HepG2 (cell line): ENCODE measurements around the gene PRR35. TPM values are rescaled to one million over a fixed set of nuclear protein-coding genes. Genes with fewer than 3 reads are reported as not detected.
A peak's percentile ranks its signal among the peaks of the same experiment; 100 is the strongest.

Experiments
- AGO1 ChIP-seq: fragments of 200-400 bp; formaldehyde crosslinking; IDR thresholded peaks from 2 replicates; pipeline ENCODE4 v1.6.1; 2017; ENCODE audit warnings: mild to moderate bottlenecking, low read depth, low read length, moderate library complexity; ENCODE audit not compliant: poor library complexity, severe bottlenecking
- ATF2 ChIP-seq: sonication (generic); formaldehyde crosslinking; IDR thresholded peaks from 2 replicates; pipeline ENCODE4 v1.4.0; 2020; ENCODE audit warnings: missing genetic modification reagents
- ATF4 ChIP-seq, 2 experiments: fragments of 450-650 bp in 1 of 2; sonication (generic) in 1 of 2; formaldehyde crosslinking; IDR thresholded peaks; 2 replicates each; pipeline versions ENCODE4 v1.5.0 to v1.8.0; 2020 to 2022; ENCODE audit warnings: mild to moderate bottlenecking in 1 of 2, missing genetic modification reagents in 1 of 2
- CREB1 ChIP-seq, 2 experiments: fragments of 450-650 bp in 1 of 2; IDR thresholded peaks; 2 replicates each; pipeline ENCODE4 v1.6.1; 2016 to 2017; ENCODE audit warnings: control low read depth in 1 of 2, mild to moderate bottlenecking in 1 of 2, missing compliant biosample characterization in 1 of 2, missing genetic modification characterization in 1 of 2
- FUBP1 ChIP-seq: sonication (generic); formaldehyde crosslinking; IDR thresholded peaks from 2 replicates; pipeline ENCODE4 v1.5.1; 2020; ENCODE audit warnings: missing genetic modification reagents, mild to moderate bottlenecking, borderline replicate concordance
- HDAC2 ChIP-seq: sonication (generic); formaldehyde crosslinking; IDR thresholded peaks from 2 replicates; pipeline ENCODE4 v1.4.0; 2020; ENCODE audit warnings: missing genetic modification reagents
- KDM2A ChIP-seq: sonication (generic); formaldehyde crosslinking; IDR thresholded peaks from 2 replicates; pipeline ENCODE4 v1.4.0; 2020; ENCODE audit warnings: low read depth, missing genetic modification reagents, borderline replicate concordance
- KLF11 ChIP-seq: IDR thresholded peaks from 2 replicates; pipeline ENCODE4 v1.6.1; 2016; ENCODE audit warnings: missing compliant biosample characterization
- MAX ChIP-seq: IDR thresholded peaks from 2 replicates; pipeline ENCODE4 v1.6.1; 2012; ENCODE audit warnings: inconsistent platforms
- MLXIP ChIP-seq: sonication (generic); formaldehyde crosslinking; IDR thresholded peaks from 2 replicates; pipeline ENCODE4 v1.9.0; 2021; ENCODE audit warnings: missing genetic modification reagents, borderline replicate concordance
- NFYB ChIP-seq: sonication (generic); formaldehyde crosslinking; IDR thresholded peaks from 2 replicates; pipeline ENCODE4 v1.4.0; 2020; ENCODE audit warnings: missing genetic modification reagents
- PATZ1 ChIP-seq: sonication (generic); formaldehyde crosslinking; IDR thresholded peaks from 2 replicates; pipeline ENCODE4 v1.4.0; 2020; ENCODE audit warnings: missing genetic modification reagents
- PHF8 ChIP-seq: sonication (generic); formaldehyde crosslinking; IDR thresholded peaks from 2 replicates; pipeline ENCODE4 v1.5.0; 2020; ENCODE audit warnings: missing genetic modification reagents
- TFDP2 ChIP-seq: sonication (generic); formaldehyde crosslinking; IDR thresholded peaks from 2 replicates; pipeline ENCODE4 v1.4.0; 2020; ENCODE audit warnings: missing genetic modification reagents
- ZBTB38 ChIP-seq: sonication (generic); formaldehyde crosslinking; IDR thresholded peaks from 2 replicates; pipeline ENCODE4 v1.5.1; 2020; ENCODE audit warnings: mild to moderate bottlenecking, missing genetic modification reagents
- ZFX ChIP-seq: sonication (generic); formaldehyde crosslinking; IDR thresholded peaks from 2 replicates; pipeline ENCODE4 v1.4.0; 2020; ENCODE audit warnings: mild to moderate bottlenecking, low read depth, missing genetic modification reagents, moderate library complexity
- polyA plus RNA-seq, 8 experiments: library from polyadenylated mRNA; depleted of rRNA in 3 of 8; stranded (reverse) in 7 of 8; unstranded in 1 of 8; fragments of >200 nt; fragmentation: Illumina TruSeq in 4 of 8; extraction: Trizol in 4 of 8; gene quantifications; 2 replicates each; pipeline versions ENCODE4 v1.2.1 to v1.2.3, GENCODE V29; 2011 to 2016; ENCODE audit warnings: low read depth in 4 of 8, missing spikeins in 1 of 8, mixed read lengths in 1 of 8; ENCODE audit not compliant: insufficient read depth in 1 of 8
- total RNA-seq, 5 experiments: library from RNA; depleted of rRNA; stranded (reverse); fragments of >200 nt; fragmentation: Illumina TruSeq; extraction: Trizol; gene quantifications; 2 replicates each; pipeline ENCODE4 v1.2.3, GENCODE V29; 2016; ENCODE audit warnings: low read depth in 1 of 5

The PRR35 gene
- total and polyA plus RNA-seq, 2 of the 13 experiments (the other 11 are each of a cell fraction or from before 2014, with no cell fraction given): 0.07 to 0.16 TPM

DNA sequence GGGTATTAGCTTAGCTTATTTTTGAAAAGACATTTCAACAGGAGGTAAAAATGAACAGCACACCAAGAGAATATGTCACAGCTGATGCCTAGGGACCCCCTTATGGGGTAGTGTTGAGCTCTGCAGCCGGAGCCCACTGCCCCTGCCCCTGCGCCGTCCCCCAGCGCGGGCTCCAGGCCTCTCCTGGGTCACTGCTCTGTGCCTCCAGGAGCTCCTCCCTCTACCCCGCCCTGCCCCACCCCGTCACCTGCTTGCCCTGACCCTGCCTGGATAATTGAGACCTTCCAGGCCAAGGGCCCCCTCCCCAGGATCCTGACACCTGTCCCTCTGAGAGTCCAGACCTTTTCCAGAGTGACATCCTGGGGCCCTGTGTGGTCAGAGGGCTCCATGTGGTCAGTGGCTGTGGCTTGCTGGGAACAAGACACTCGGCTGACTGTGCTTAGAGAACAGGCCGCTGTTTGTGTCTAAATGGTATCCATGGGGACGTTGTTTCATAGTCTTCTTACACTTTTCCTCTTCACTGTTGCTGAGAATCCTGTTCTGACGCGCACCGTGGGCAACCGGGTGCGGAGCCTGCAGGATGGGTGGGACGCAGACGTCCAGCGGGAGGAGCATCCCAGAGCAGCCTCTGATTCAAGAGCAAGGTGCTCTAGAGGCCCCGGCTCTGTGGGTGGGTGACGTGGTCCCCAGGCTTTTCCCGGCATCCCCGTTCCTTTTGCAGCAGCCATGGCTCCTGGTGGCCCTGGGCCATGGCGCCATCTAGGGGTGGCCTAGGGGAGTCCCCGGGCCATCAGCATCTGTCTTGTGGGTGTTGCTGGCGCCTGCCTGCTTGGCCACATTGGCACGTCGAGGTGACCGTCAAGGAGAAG lies 50.6 kb downstream of the PRR35 start (continued):
- TF ChIP-seq MAX: no peak; the same call in 1 of the 2 replicates
- TF ChIP-seq ZFX: peak; percentile 39; the same call in 1 of the 2 replicates
- TF ChIP-seq FUBP1 (CRISPR knock-in tag): no peak
- no peak for TF ChIP-seq NFYB (CRISPR knock-in tag)
- TF ChIP-seq ZBTB38 (CRISPR knock-in tag): peak; percentile 69
- peak; percentile 55; the same call in 1 of the 2 replicates for TF ChIP-seq KDM2A (CRISPR knock-in tag)
- TF ChIP-seq PATZ1: peak; percentile 15; the same call in 1 of the 2 replicates
- no peak for TF ChIP-seq TFDP2 (CRISPR knock-in tag)
- no peak for TF ChIP-seq ATF4 (CRISPR knock-in tag; IDR thresholded peaks at IDR 0.05)
- no peak for TF ChIP-seq KLF11 (CRISPR knock-in tag)
- no peak for TF ChIP-seq MLXIP (CRISPR knock-in tag)
- TF ChIP-seq ATF2 (CRISPR knock-in tag): peak; percentile 43; the same call in 1 of the 2 replicates
- peak; percentile 52; the same call in 1 of the 2 replicates for TF ChIP-seq HDAC2 (CRISPR knock-in tag)
- no peak for TF ChIP-seq AGO1
- TF ChIP-seq PHF8 (CRISPR knock-in tag): peak; percentile 21; the same call in 1 of the 2 replicates
- TF ChIP-seq CREB1 (IDR thresholded peaks at IDR 0.05): peak; percentile 57
- TF ChIP-seq CREB1 (CRISPR knock-in tag; IDR thresholded peaks at IDR 0.05): peak; percentile 67
